Panc1 (cell line): ENCODE data around the gene HOTAIR.

Source experiments
- CTCF ChIP-seq: fragments of 450-650 bp; IDR thresholded peaks from 2 replicates; pipeline ENCODE4 v1.5.1; 2017; ENCODE audit warnings: mild to moderate bottlenecking
- REST ChIP-seq, 2 experiments: IDR thresholded peaks; 2 replicates each; pipeline ENCODE4 v1.6.1; 2011 to 2012; ENCODE audit warnings: low read depth in 2 of 2, control low read depth in 1 of 2, low read length in 1 of 2, mild to moderate bottlenecking in 1 of 2, moderate library complexity in 1 of 2; ENCODE audit not compliant: insufficient read depth in 1 of 2
- TCF7L2 ChIP-seq: IDR thresholded peaks from 2 replicates; pipeline ENCODE4 v1.6.1; 2011; ENCODE audit warnings: mild to moderate bottlenecking, low read depth, low read length, inconsistent platforms

GRCh38 chr12:53996240-53997203, 21.8 kb upstream of the HOTAIR start:
- TF ChIP-seq CTCF (no peak), REST (IDR thresholded peaks at IDR 0.05; ENCODE audit: insufficient read depth in 1 of 2, low read depth in 2 of 2, low read length in 1 of 2) (no peak), TCF7L2 (0 out of 2 replicates have a peak, but pooled peaks have one; percentile 21)
